Stomach (tissue), 9 donors: ENCODE data around the gene PRKX. TPM values are rescaled to one million over a fixed set of nuclear protein-coding genes. Genes with fewer than 3 reads are reported as not detected.
"Not testable (repeated sequence)": the region's sequence is repeated elsewhere in the genome, so short reads cannot be mapped to it uniquely, and the experiment has no call there.

ENCODE experiments used
- DNase-seq, 2 donors: peaks; one replicate each; pipeline versions ENCODE4 v3.0.0 to v3.0.0-alpha.2; 2013 to 2019
- H3K27ac ChIP-seq, 5 donors: fragments of 200-600 bp in 4 of 5; sonication (generic) in 4 of 5; one replicate each; pipeline ENCODE4 v1.5.1; 2013 to 2019; ENCODE audit warnings: mild to moderate bottlenecking in 1 of 5, moderate library complexity in 1 of 5
- H3K27me3 ChIP-seq, 3 donors: fragments of 200-600 bp; sonication (generic); one replicate each; pipeline ENCODE4 v1.5.1; 2017 to 2019; ENCODE audit warnings: mixed run types in 1 of 3
- H3K36me3 ChIP-seq, 4 donors: fragments of 200-600 bp; sonication (generic); 1 replicate in 3 of 4; 2 replicates in 1 of 4; pipeline ENCODE4 v1.5.1; 2016 to 2019
- H3K4me1 ChIP-seq, 4 donors: fragments of 200-600 bp; sonication (generic); one replicate each; pipeline ENCODE4 v1.5.1; 2016 to 2019
- H3K4me3 ChIP-seq, 4 donors: fragments of 200-600 bp; sonication (generic) in 3 of 4; one replicate each; pipeline ENCODE4 v1.5.1; 2016 to 2019; ENCODE audit warnings: mild to moderate bottlenecking in 1 of 4
- H3K9me3 ChIP-seq, 4 donors: fragments of 200-600 bp; sonication (generic); one replicate each; pipeline ENCODE4 v1.5.1; 2016 to 2019
- EP300 ChIP-seq: sonication (generic); formaldehyde crosslinking; IDR thresholded peaks from one replicate; pipeline ENCODE4 v1.6.1; 2017; ENCODE audit warnings: antibody characterized with exemption
- POLR2A ChIP-seq, 4 donors: fragments of 450-650 bp; IDR thresholded peaks; one replicate each; pipeline ENCODE4 v1.6.1; 2016; ENCODE audit warnings: antibody characterized with exemption in 4 of 4, control low read depth in 2 of 4, mild to moderate bottlenecking in 1 of 4, moderate library complexity in 1 of 4
- POLR2AphosphoS5 ChIP-seq, 3 donors: sonication (generic); formaldehyde crosslinking; IDR thresholded peaks; one replicate each; pipeline ENCODE4 v1.6.1; 2016; ENCODE audit warnings: antibody characterized with exemption in 3 of 3
- WGBS, 5 donors: extraction: QIAGEN DNeasy Blood & Tissue Kit in 3 of 5; methylation state at CpG; one replicate each; pipeline versions ENCODE4 v1.1.5 to v1.1.7; 2013 to 2018; 5-methylcytosine and 5-hydroxymethylcytosine counted together
- intact Hi-C: fragments of 100-400 bp; cut with DNase I; formaldehyde crosslinking; loops from one replicate; pipeline ENCODE4 v1.15.1; 2023; ENCODE audit warnings: low total_unique reads
- polyA plus RNA-seq, 3 donors: library from polyadenylated mRNA; stranded (reverse); fragments of 200-250 nt; gene quantifications; one replicate each; pipeline ENCODE4 v1.2.3, GENCODE V29; 2013
- total RNA-seq, 5 donors: library from RNA; depleted of rRNA; stranded (reverse); fragments of >200 nt; gene quantifications; one replicate each; pipeline versions ENCODE4 v1.1.0 to v1.2.3, GENCODE V29; 2014 to 2016
- TF ChIP-seq, protein P1 (sequence below), 7 experiments: fragments of 450-650 bp in 4 of 7; fragments of 200-600 bp in 3 of 7; sonication (generic) in 3 of 7; IDR thresholded peaks; one replicate each; pipeline ENCODE4 v1.5.1; 2016 to 2019; ENCODE audit warnings: antibody characterized with exemption in 7 of 7, control low read depth in 2 of 7, mild to moderate bottlenecking in 1 of 7
- donor health status: healthy with polysubstance abuse.
- donor health status: Bipolar disorder and iron deficiency.
- donor health status: healthy.

Gene PRKX
- total and polyA plus RNA-seq, 8 donors, result 2.4 to 56.5 (median 8.7) TPM

GRCh38 chrX:3743801-3744439 is 30.5 kb upstream of the PRKX start:
- Histone ChIP-seq H3K27ac (no peak overlapping the region), H3K4me1 (no peaks in the 10 kb centered on the region), H3K36me3 (no peaks in the 10 kb centered on the region), H3K9me3 (peaks cover 0 to 11% (median 3%) of the 10 kb centered on the region in 4 donors), H3K27me3 (no peaks in the 10 kb centered on the region), H3K4me3 (no peak overlapping the region)
- DNase-seq, result peak in 1 of 2 donors; percentile 38
- WGBS, 5 donors, result 44 to 71% (median 66%) methylated on average over 8 of the region's 8 CpGs
- TF ChIP-seq POLR2AphosphoS5 (IDR thresholded peaks at IDR 0.05) (no peak), EP300 (no peak), POLR2A (IDR thresholded peaks at IDR 0.05) (no peak)
- TF ChIP-seq, protein P1, sequence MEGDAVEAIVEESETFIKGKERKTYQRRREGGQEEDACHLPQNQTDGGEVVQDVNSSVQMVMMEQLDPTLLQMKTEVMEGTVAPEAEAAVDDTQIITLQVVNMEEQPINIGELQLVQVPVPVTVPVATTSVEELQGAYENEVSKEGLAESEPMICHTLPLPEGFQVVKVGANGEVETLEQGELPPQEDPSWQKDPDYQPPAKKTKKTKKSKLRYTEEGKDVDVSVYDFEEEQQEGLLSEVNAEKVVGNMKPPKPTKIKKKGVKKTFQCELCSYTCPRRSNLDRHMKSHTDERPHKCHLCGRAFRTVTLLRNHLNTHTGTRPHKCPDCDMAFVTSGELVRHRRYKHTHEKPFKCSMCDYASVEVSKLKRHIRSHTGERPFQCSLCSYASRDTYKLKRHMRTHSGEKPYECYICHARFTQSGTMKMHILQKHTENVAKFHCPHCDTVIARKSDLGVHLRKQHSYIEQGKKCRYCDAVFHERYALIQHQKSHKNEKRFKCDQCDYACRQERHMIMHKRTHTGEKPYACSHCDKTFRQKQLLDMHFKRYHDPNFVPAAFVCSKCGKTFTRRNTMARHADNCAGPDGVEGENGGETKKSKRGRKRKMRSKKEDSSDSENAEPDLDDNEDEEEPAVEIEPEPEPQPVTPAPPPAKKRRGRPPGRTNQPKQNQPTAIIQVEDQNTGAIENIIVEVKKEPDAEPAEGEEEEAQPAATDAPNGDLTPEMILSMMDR (IDR thresholded peaks at IDR 0.05), result no peak
- intact Hi-C loops, result no loop called here

DNA sequence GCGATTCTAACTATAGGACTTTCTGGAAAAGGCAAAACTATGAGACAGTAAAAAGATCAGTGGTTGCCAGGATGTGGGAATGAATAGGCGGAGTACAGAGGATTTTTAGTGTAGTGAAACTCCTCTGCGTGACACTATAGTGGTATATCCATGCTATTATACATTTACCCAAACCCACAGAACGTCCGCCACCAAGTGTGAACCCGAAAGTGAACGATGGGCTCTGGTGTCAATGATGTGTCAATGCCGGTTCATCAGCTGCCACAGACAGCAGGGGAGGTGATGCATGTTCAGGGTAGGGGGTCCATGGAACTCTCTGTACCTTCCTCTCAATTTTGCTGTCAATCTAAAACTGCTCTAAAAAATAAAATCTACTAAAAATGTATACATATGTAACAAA is 27.5 kb upstream of the PRKX start:
- H3K27me3 ChIP-seq, H3K27ac ChIP-seq, H3K36me3 ChIP-seq, DNase-seq, intact Hi-C loops, H3K4me1 ChIP-seq, H3K4me3 ChIP-seq: not testable (repeated sequence)
- H3K9me3 ChIP-seq, result peaks cover 0 to 11% (median 3%) of the 10 kb centered on the region in 4 donors
- WGBS, 5 donors, result 76 to 90% (median 87%) methylated on average over 8 of the region's 8 CpGs

GRCh38 chrX:3738509-3738908 is 25.1 kb upstream of the PRKX start:
- no peak for TF ChIP-seq EP300
- TF ChIP-seq POLR2A (IDR thresholded peaks at IDR 0.05), result no peak
- no peak for TF ChIP-seq POLR2AphosphoS5 (IDR thresholded peaks at IDR 0.05)
- TF ChIP-seq, protein P1 (IDR thresholded peaks at IDR 0.05), result no peak
- no peak overlapping the region for H3K4me3 ChIP-seq
- intact Hi-C loops, result no loop called here
- H3K27ac ChIP-seq, result no peak overlapping the region
- H3K9me3 ChIP-seq, result peaks cover 0 to 11% (median 3%) of the 10 kb centered on the region in 4 donors
- no peaks in the 10 kb centered on the region for H3K36me3 ChIP-seq
- no peak for DNase-seq
- H3K4me1 ChIP-seq, result no peaks in the 10 kb centered on the region
- peaks cover 0 to 4% (median 0%) of the 10 kb centered on the region in 3 donors for H3K27me3 ChIP-seq

- intact Hi-C loops, result not testable (repeated sequence)
- WGBS, 5 donors, result 82 to 92% (median 83%) methylated on average over 11 of the region's 11 CpGs
- peaks cover 0 to 11% (median 3%) of the 10 kb centered on the region in 4 donors for H3K9me3 ChIP-seq
Measured at GRCh38 chrX:3736536-3736935, 23.1 kb upstream of the PRKX start.

GRCh38 chrX:3735891-3736290 is 22.4 kb upstream of the PRKX start:
- 61 to 86% (median 74%) methylated on average over 5 to 6 of the region's 6 CpGs for WGBS, 5 donors
- peaks cover 0 to 11% (median 3%) of the 10 kb centered on the region in 4 donors for H3K9me3 ChIP-seq

More at GRCh38 chrX:3736536-3736935, 23.1 kb upstream of the PRKX start:
- not testable (repeated sequence) for DNase-seq, H3K4me3 ChIP-seq, H3K27me3 ChIP-seq, H3K36me3 ChIP-seq, H3K4me1 ChIP-seq, H3K27ac ChIP-seq

GRCh38 chrX:3734456-3734855 is 21.0 kb upstream of the PRKX start:
- H3K27ac ChIP-seq, H3K9me3 ChIP-seq, H3K36me3 ChIP-seq, intact Hi-C loops, DNase-seq, H3K4me3 ChIP-seq, H3K4me1 ChIP-seq, H3K27me3 ChIP-seq: not testable (repeated sequence)
- WGBS, 5 donors, result 67 to 84% (median 75%) methylated on average over 2 to 4 of the region's 4 CpGs

More at GRCh38 chrX:3735891-3736290, 22.4 kb upstream of the PRKX start:
- H3K4me3 ChIP-seq, H3K27ac ChIP-seq, H3K27me3 ChIP-seq, DNase-seq, H3K36me3 ChIP-seq, H3K4me1 ChIP-seq, intact Hi-C loops: not testable (repeated sequence)
